HG03025 (cell line): Measurements from ENCODE around the gene ARHGAP26.

Source experiments
- ATAC-seq: cut with Tn5 transposase; IDR thresholded peaks from one replicate; pipeline ENCODE4 v1.9.1; 2021; ENCODE audit warnings: mild to moderate bottlenecking, moderate library complexity; ENCODE audit not compliant: unreplicated experiment, low FRiP score

ARHGAP26 gene

DNA sequence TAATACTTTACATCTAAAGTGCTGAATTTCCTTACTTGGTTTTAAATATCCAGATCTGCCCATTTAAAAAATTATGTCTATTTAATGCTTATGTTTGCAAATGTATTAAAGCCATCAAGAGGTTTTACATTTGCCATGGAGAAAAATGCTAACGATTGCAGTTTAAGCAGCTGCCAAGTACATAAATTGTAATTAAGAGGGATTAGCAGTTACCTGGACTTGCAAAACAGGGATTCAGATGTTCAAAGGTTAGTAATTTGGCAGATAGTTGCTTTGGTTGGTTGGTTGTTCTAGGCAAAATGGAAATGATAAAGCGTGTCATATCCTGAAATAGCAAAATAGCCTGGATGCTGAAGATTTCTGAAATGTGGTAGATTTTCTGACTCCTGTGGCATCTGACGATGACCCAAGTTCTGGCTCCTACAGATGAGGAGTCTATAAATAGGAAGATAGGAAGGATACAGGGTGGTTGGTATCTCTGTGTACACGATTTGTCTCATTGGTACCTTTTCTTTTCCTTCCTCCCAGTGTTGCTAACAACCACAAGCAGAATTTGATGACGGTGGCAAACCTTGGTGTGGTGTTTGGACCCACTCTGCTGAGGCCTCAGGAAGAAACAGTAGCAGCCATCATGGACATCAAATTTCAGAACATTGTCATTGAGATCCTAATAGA, 350.4 kb downstream of the ARHGAP26 start:
- no peak for ATAC-seq

- no peak for ATAC-seq
These were observed 350.9 kb downstream of the ARHGAP26 start for GRCh38 chr5:143121135-143121475.

GRCh38 chr5:143124593-143124992, 354.4 kb downstream of the ARHGAP26 start:
- ATAC-seq, result no peak

DNA sequence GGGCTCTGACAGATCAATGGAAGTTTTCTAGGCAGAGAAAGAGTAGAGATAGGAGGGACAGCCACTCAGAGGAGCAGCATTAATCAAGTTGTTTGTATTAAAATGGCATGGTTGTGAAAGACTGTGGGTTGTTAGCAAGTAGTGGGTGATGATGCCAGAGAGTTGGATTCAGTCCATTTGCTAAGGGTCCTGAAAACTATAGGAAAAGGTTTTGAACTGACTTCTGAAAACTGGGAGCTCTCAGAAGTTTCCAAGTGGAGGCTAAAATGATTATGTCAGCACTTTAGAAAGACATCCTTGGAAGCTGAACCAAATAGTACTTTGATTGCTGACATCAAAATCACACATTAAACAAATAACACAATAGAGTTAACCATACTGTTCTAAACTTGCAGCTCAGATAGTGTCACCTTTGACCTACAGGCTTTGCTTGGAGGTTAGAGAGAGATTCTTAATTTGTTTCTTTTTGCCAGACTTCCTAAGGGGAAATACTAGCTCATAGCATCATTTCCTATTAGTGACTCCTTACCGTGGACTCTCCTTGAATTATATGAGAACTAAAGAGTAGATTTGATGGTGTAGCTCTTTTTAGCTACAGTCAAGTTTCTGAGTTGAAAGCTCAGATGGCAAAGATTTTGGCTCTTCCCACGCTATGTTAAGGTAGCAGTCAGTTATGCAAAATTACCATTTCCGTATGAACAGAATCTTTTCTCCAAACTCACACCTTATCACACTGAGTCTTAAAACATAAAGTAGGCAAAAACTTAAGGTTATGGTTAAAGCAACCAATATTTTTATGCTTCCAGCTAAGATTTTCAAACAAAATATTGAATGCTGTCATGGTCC, 356.2 kb downstream of the ARHGAP26 start:
- no peak for ATAC-seq

GRCh38 chr5:143128412-143129071, 358.4 kb downstream of the ARHGAP26 start:
- no peak for ATAC-seq

DNA sequence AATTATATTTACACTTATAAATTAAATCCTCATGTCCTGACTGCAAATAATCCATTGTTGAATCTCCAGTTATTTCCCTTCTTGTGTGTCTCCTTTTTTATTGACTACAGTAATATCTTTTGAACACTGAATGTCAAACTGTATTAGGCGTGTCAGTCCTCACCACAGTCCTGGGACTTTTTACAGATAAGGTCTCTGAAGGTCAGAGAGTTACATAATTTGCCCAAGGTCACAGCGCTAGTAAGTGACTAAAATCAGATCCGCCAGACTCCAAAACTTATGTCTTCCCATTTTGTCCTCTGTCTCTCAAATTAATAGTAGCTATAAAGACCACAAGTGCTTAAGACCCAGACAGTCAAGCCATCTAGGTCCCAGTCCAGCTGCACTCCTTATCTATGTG, 359.0 kb downstream of the ARHGAP26 start:
- no peak for ATAC-seq

DNA sequence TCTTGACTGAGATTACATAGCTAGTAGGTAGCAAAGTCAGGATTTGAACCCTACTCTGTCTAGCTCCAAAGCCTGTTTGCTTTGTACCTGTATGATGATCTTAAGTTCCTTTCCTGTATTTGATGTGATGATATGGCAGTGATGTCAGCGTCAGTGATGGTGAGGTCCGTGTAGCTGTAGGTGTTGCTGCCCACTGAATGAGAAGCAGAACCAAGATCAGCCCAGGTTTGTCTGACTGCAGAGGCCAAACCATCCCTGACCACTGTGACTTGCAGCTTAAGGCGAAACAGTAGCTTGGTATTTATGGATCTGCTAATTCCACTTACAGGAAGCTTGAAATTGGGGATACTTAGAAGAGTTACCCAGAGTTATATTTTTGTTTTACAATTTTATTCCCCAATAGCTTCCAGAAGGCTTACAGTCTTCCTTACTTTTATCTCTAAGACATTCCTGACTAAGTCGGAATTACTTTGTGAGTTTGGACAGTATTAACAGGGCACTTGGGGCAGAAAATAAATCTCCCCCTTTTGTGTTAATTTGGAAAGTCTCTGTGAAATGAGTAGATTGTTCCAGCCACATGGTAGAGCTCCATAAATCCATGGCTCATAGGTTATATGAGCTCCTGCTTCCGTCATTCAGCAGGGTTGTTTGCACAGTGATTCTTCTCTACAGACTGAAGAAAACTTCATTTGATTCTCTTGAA, 359.9 kb downstream of the ARHGAP26 start:
- ATAC-seq, result no peak

DNA sequence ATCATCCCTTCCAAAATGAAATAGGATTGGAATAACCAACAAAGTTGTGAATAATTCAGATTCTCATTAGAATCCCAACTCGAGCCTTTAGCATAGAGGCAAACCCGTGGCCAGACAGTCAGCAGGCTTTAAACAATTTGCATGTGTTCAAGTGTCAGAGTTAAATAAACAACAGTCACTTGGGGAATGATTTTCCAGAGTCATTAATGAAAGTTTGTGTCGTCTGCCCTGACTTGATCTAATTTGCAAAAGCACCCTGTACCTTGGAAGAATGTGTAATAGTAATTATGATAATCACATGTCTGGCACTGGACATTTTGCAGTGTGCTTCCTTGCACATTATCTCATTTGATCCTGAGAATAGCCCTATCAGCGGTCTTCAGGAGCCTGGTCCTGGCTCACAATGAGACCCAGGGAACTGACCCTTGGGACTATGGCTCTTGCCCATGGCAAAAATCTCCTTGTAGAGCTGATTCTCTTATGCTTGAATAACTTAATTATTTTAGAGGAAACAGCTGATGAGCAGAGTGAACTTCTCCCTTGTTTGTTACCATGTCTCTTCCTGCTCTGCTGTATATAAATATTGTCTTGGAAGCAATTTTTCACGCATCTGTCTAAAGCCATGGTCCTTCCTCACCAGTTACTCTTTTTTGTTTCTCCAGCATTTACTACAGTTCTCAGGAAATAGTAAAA, 360.6 kb downstream of the ARHGAP26 start:
- ATAC-seq, result no peak

- no peak for ATAC-seq
These were observed 361.8 kb downstream of the ARHGAP26 start for GRCh38 chr5:143131972-143132371.

GRCh38 chr5:143132739-143133138, 362.6 kb downstream of the ARHGAP26 start:
- ATAC-seq, result no peak

DNA sequence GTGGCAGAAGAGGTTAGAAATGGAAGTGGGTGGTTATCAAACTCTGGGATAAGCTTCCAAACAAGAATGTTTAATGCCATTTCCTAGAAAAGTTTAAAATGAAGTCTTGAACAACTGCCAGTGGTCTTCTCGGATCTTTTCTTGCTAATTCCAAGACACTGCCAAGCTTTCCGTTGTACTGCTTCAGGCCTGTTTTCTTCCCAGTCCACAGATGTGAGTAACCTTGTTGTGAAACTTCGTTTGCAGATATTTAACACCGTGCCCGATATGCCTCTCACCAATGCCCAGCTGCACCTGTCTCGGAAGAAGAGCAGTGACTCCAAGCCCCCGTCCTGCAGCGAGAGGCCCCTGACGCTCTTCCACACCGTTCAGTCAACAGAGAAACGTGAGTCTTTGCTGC, 363.5 kb downstream of the ARHGAP26 start:
- no peak for ATAC-seq

- no peak for ATAC-seq
These were observed 364.1 kb downstream of the ARHGAP26 start for GRCh38 chr5:143134269-143134668.

DNA sequence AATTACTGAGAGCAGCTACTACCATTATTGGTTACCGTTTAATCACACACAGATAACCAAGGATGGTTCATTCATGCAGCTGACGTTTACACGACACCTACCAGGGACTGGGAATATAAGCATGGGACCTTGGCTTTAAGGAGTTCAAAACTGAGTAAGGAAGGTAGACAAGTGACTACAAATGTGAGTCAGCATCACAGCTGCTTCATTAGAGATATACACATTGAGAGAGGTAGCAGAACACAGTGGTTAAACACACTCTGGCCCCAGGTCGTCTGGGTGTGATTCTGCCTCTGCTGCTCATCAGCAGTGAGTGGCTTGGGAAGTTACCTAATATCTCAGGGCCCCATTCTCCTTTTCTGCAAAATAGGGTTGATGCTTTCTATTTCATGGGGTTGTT, 364.7 kb downstream of the ARHGAP26 start:
- no peak for ATAC-seq

- no peak for ATAC-seq
These were observed 365.8 kb downstream of the ARHGAP26 start for GRCh38 chr5:143135832-143136551.

DNA sequence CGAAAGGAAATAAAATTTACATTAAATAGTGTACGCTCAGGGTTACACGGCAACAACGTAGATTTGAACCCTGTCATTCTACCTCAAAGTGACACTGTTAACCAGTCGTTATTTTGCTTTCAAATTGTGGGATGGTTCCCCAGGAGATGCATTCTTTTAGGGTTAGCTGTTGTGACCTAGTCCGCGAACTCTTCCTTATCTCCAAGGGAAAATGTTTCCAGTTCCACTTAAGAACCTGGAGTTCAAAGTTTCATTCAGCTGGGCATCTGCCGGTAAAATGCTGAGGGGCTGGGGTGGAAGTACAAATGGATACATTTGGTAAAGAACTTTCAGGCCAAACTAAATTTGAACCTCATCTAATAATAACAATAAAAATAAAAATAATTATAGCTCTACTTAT, 368.7 kb downstream of the ARHGAP26 start:
- ATAC-seq, result no peak

DNA sequence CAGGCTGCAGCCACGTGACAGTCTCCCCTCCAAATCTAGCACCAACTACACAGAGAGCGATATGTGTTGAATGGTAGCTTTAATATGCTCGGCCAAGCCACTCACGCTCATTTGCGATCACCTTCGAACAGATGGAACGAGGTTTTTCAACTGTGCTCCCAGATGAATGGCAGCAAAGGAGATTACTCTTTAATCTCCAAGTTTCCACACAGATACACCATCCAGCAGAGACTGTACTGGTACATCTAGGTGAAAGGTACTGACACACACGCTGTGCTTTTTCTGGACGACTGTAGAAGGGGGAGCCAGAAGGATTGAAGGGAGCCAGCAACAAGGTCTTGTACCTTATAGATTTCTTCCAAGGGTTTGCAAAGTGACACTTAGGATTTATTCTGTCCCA, 369.4 kb downstream of the ARHGAP26 start:
- ATAC-seq, result no peak

DNA sequence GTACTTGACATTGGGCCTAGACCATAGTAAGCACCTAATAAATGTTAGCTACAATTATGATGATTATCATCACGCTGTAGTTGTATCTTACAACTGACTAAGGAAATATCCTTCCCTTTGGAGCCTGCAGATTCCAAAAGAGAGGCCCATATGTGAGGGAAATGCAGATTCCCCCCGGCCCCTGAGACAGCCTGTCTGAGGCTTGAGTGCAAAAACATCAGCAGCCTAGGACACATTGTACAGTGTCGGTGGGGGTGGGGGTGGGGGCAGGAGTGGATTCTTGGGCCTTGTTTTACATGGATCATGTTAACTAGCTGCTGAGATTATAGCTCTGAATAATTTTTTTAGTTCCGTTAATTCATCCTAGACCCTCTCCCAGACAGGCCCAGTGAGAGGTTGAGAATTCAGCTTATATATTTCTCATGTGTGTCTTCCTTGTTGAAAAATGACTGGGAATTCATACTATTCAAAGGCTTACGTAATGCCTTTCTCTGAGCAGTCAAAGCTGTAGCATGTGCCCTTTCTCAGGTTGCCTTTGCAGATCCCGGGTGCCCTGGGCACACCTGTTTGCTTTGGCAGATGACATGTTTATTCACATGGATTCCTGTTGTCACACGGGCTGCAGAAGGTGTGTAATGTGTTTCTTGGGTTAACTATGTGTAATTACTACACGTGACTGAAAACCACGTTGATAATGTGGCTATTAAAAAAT, 370.5 kb downstream of the ARHGAP26 start:
- no peak for ATAC-seq

DNA sequence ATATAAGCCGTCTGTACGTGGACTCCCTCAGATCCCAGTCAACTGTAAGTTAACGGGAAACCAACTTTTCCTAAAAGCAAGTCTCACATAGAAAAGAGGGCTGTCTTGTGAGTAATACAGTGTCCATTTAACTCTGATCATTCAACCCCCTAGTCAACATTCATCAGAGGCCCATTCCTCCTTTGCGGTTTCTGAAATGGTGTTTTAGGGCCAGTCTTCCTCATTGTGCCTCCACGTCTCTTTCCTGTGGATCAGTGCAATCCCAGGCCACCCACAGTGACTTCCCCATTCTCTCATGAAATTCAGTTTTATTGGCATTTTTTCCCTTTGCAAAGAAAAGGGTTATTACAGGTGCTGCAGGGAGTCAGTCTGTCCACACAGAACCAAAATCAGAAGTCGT, 371.5 kb downstream of the ARHGAP26 start:
- no peak for ATAC-seq
